ENCODE measurements around the gene CCDC71L. TPM values are rescaled to one million over a fixed set of nuclear protein-coding genes. Genes with fewer than 3 reads are reported as not detected.

Gene CCDC71L
- total RNA-seq, 1 experiment from 2014 or later = 6.0 TPM

DNA sequence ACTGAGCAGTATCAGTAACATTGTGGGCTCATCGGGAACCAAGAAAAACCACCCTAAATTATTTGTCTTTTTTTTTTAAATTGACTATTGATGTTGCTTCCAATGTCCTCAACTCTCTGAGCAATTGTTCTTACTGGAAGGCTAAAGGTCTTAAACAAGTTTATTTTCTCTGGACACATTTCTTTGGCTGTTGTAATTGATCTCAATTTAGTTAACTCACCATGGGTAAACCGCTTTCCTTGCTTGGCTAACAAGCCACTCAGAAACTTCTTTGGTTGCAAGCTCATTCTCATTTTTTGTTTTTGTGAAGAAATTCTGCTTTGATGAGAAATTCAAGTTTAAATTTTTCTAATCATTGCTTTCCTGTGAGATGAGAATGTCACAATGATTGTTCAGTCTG is 25.5 kb downstream of the CCDC71L start:
- TF ChIP-seq POLR2AphosphoS5 (IDR thresholded peaks at IDR 0.05; ENCODE audit: low read depth, low read length) (no peak), TCF7L2 (IDR thresholded peaks at IDR 0.05; ENCODE audit: low read depth, low read length) (no peak), SIN3A (IDR thresholded peaks at IDR 0.05; ENCODE audit: borderline replicate concordance, insufficient read depth, low read depth, low read length) (no peak), CTCF (IDR thresholded peaks at IDR 0.05) (no peak)
- TF ChIP-seq, protein P1, sequence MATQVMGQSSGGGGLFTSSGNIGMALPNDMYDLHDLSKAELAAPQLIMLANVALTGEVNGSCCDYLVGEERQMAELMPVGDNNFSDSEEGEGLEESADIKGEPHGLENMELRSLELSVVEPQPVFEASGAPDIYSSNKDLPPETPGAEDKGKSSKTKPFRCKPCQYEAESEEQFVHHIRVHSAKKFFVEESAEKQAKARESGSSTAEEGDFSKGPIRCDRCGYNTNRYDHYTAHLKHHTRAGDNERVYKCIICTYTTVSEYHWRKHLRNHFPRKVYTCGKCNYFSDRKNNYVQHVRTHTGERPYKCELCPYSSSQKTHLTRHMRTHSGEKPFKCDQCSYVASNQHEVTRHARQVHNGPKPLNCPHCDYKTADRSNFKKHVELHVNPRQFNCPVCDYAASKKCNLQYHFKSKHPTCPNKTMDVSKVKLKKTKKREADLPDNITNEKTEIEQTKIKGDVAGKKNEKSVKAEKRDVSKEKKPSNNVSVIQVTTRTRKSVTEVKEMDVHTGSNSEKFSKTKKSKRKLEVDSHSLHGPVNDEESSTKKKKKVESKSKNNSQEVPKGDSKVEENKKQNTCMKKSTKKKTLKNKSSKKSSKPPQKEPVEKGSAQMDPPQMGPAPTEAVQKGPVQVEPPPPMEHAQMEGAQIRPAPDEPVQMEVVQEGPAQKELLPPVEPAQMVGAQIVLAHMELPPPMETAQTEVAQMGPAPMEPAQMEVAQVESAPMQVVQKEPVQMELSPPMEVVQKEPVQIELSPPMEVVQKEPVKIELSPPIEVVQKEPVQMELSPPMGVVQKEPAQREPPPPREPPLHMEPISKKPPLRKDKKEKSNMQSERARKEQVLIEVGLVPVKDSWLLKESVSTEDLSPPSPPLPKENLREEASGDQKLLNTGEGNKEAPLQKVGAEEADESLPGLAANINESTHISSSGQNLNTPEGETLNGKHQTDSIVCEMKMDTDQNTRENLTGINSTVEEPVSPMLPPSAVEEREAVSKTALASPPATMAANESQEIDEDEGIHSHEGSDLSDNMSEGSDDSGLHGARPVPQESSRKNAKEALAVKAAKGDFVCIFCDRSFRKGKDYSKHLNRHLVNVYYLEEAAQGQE (IDR thresholded peaks at IDR 0.05; ENCODE audit: insufficient read depth in 1 of 2, low read depth in 2 of 2, low read length in 1 of 2) = no peak
- intact Hi-C loops (cut with micrococcal nuclease; ENCODE audit: unreplicated experiment) = no loop called here
- POLR2A ChIA-PET = interaction anchor here (0.7 kb wide), 1 partner anchor 911 kb away, joined by 15 read pairs; no protein-coding TSS in a partner anchor
- H3K36me3 ChIP-seq (ENCODE audit: control insufficient read depth, insufficient read depth, low read length) = no peaks in the 10 kb centered on the region
- in situ Hi-C loops (cut with HindIII; ENCODE audit: low pct_unique_long_range_greater_than_20kb, low sequenced_read_pairs) = no loop called here
- H3K4me3 ChIP-seq (ENCODE audit: low read depth in 2 of 2, low read length in 2 of 2) = no peak overlapping the region
- ATAC-seq (no peak), DNase-seq (ENCODE audit: low read depth, low spot score) (no peak)
- H3K4me1 ChIP-seq (ENCODE audit: control insufficient read depth, insufficient read depth, low read length) = no peaks in the 10 kb centered on the region
- peaks cover 3% of the 10 kb centered on the region for H3K27me3 ChIP-seq (ENCODE audit: control insufficient read depth, insufficient read depth, low read length)
- CTCF ChIA-PET = no interaction called here
- no TSS peak for BruUV-seq (replicated peaks)
- no peaks in the 10 kb centered on the region for H3K9me3 ChIP-seq (ENCODE audit: control insufficient read depth, insufficient read depth, low read depth, low read length)
- no peak overlapping the region for H3K27ac ChIP-seq (ENCODE audit: low read length)

- in situ Hi-C loops (cut with HindIII; ENCODE audit: low pct_unique_long_range_greater_than_20kb, low sequenced_read_pairs) (no loop called here), intact Hi-C loops (cut with micrococcal nuclease; ENCODE audit: unreplicated experiment) (no loop called here)
- peaks cover 3% of the 10 kb centered on the region for H3K27me3 ChIP-seq (ENCODE audit: control insufficient read depth, insufficient read depth, low read length)
- H3K4me3 ChIP-seq (ENCODE audit: low read depth in 2 of 2, low read length in 2 of 2) = no peak overlapping the region
- DNase-seq (ENCODE audit: low read depth, low spot score) (no peak), ATAC-seq (no peak)
- H3K9me3 ChIP-seq (ENCODE audit: control insufficient read depth, insufficient read depth, low read depth, low read length) = no peaks in the 10 kb centered on the region
- POLR2A ChIA-PET = no interaction called here
- H3K27ac ChIP-seq (ENCODE audit: low read length) = no peak overlapping the region
- no peak for TF ChIP-seq CTCF (IDR thresholded peaks at IDR 0.05)
- TF ChIP-seq, protein P1 (IDR thresholded peaks at IDR 0.05; ENCODE audit: insufficient read depth in 1 of 2, low read depth in 2 of 2, low read length in 1 of 2) = no peak
- no peak for TF ChIP-seq POLR2AphosphoS5 (IDR thresholded peaks at IDR 0.05; ENCODE audit: low read depth, low read length)
- no peak for TF ChIP-seq SIN3A (IDR thresholded peaks at IDR 0.05; ENCODE audit: borderline replicate concordance, insufficient read depth, low read depth, low read length)
- TF ChIP-seq TCF7L2 (IDR thresholded peaks at IDR 0.05; ENCODE audit: low read depth, low read length) = no peak
- H3K4me1 ChIP-seq (ENCODE audit: control insufficient read depth, insufficient read depth, low read length) = no peaks in the 10 kb centered on the region
- no peaks in the 10 kb centered on the region for H3K36me3 ChIP-seq (ENCODE audit: control insufficient read depth, insufficient read depth, low read length)
- no TSS peak for BruUV-seq (replicated peaks)
- CTCF ChIA-PET = no interaction called here
Observed at GRCh38 chr7:106634958-106635357, 26.0 kb downstream of the CCDC71L start.
